Measurements from ENCODE around the gene FBXO7.
"Not testable (repeated sequence)": the region's sequence is repeated elsewhere in the genome, so short reads cannot be mapped to it uniquely, and the experiment has no call there.

FBXO7 gene

GRCh38 chr22:32474635-32475467 is at the start of gene FBXO7:
Gene FBXO7 (plus strand): TSS chr22:32474811. CDS start chr22:32475003, 192 bp downstream.
- DNase-seq = peak; percentile 76 to 79

GRCh38 chr22:32426881-32427280 is 47.7 kb upstream of the FBXO7 start:
- no peak for DNase-seq

DNA sequence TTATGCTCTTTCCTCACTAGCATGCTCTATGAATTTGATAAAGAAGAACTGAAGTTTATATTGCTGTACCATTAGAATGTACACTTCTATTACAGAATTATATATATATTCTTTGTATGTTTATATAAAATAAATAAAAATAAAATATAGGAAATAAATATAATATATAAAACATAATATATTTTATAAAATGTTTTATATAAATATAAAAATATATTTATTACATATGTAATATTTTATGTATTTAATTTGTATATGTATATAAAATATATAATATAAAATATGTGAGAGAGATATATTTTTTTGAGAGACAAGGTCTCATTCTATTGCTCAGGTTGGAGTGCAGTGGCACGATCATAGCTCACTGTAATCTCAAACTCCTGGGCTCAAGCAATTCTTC is 44.3 kb upstream of the FBXO7 start:
- DNase-seq = no peak

GRCh38 chr22:32444068-32444467 is 30.5 kb upstream of the FBXO7 start:
- DNase-seq = no peak

DNA sequence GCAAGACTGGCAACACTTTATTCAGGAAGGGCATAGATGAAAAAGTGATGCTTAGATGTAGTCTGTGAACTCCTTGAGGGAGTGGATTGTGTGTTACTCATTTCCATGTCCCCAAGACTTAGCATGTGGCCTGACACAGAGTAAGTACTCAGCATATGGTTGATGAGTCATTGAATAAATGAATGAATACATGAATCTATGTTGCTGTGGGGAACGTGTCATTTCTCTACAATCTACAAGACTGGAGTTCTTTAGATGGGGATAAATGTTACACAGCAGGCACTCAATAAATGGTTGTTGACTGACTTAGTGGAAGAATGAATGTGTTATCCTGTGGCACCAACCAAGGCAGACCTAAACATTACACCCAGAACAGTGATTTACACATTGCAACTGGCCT is 28.3 kb upstream of the FBXO7 start:
- DNase-seq = no peak

DNA sequence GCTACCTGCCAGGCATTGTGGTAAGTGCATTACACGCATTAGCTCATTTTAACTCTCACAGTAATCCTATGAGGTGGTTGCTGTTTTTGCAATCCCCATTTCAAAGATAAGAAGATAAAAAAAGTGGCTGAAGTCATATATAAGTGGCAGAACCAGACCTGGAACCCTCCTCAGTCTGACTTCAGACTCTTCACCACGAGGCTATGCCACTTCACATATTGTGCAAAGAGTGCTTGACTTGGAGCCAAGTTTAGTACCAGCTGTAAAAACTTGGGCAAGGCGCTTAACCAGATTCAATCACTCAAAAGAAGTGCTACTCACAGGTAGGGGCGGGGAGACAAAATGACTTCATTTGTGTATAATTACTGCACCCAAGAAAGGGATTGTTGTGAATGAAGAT is 25.6 kb upstream of the FBXO7 start:
- DNase-seq = no peak

GRCh38 chr22:32457031-32457430 is 17.6 kb upstream of the FBXO7 start:
- DNase-seq = no peak

DNA sequence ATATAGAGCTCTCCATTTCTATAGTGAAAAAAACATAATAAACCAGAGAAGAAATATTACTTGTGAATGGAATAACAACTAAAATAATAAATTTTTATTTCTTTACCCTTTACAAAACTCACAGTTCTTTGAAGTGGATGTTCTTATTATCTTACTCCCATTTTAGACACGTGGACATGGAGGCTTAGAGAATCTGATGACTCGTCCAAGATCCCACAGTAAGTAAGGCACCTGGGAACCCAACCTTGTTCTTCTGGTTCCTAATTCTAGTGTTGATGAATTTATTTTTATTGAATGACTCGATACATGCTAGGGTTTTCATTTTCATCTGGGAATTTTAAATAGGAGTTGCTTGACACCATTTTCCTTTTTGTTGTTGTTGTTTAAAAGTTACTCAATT is 12.2 kb upstream of the FBXO7 start:
- DNase-seq = no peak

GRCh38 chr22:32465661-32466060 is 8.9 kb upstream of the FBXO7 start:
- no peak for DNase-seq

DNA sequence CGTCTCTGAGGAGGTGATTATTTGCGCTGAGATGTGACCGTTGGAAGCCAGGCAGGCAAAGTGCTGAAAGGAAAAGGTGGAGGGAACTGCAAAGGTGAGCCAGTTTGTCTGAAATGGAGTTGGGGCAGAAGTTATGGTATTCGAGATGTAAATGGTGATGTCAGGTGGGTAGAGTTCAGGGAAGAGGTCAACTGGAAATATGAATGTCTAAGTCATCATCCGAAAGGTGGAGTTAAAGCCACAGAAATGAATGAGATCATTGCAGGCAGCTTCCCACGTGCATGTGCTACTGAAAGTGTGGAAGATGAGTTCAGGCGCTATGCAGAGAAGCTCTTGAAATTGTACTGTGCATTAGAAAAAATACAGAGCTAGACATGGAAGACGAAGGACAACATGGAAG is 8.1 kb upstream of the FBXO7 start:
- no peak for DNase-seq

GRCh38 chr22:32469799-32470212 is 4.8 kb upstream of the FBXO7 start:
- DNase-seq = no peak

DNA sequence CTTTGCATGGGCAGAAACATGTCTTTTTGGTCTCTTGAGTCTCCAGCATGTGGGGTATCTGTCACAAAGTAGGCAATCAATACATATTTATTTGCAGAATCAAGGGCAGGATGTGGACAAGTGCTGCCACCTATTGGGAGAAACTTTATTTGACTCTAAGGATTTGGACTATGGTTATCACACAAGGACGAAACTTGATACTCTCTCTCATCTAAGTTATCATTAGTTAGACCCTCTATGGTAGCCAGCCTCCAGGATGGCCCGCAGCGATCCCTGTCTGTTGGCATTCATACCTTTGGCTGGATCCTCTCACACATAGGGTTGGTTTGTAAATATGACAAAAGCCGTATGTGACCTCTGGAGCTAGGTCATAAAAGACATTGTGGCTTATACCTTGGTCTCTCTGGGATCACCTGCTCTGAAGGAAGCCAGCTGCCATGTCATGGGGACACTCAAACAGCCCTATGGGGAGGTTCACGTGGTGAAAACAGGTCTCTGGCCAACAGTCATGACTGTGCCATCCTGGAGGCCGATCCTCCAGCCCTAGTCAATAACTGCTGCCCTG is 1.1 kb upstream of the FBXO7 start:
- peak; percentile 14 to 17 for DNase-seq

- DNase-seq = no peak
Observed at GRCh38 chr22:32475468-32476010, 928 bp downstream of the FBXO7 start.

GRCh38 chr22:32476281-32477195 is 1.9 kb downstream of the FBXO7 start:
- DNase-seq = no peak

DNA sequence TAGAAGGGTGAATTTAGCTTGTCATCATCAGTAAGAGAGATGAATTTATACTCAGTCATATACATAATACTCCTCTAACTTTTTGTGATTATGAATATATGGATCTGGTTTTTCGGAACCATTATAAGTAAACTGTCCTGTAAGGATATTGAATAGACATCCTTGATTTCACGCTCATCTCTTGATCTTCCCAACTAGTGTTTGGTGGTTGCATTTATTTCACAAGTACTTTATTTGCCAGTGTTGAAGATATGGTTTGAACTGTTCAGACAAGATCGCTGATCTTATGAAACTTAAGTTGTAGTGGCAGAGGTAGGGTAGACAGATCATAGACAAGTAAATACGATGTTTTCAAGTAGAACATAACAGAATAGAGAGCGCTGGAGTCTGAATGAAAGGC is 3.0 kb downstream of the FBXO7 start:
- DNase-seq = no peak

GRCh38 chr22:32478552-32478951 is 3.9 kb downstream of the FBXO7 start:
- not testable (repeated sequence) for DNase-seq

- DNase-seq = no peak
Observed at GRCh38 chr22:32478994-32479393, 4.4 kb downstream of the FBXO7 start.

DNA sequence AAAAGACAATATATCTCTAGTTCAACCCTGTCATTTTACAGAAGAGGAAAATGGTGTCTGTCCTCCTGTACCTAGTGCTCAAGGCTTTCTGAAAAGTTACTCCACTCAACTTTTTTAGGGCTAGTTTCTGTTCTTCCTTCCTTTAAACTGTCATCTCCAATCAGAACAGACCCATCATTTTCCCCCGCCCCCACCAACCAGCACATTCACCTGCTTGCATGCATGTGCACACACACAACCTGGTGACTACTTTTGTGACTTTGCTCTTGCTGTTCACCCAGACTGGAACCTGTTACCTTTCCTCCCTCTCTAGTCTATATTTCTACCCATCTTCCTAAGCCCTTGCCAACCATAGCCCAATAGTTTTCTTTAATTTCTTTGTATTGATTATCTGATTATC is 5.6 kb downstream of the FBXO7 start:
- DNase-seq = peak; percentile 35 to 38

- no peak for DNase-seq
Observed at GRCh38 chr22:32482708-32483107, 8.1 kb downstream of the FBXO7 start.

DNA sequence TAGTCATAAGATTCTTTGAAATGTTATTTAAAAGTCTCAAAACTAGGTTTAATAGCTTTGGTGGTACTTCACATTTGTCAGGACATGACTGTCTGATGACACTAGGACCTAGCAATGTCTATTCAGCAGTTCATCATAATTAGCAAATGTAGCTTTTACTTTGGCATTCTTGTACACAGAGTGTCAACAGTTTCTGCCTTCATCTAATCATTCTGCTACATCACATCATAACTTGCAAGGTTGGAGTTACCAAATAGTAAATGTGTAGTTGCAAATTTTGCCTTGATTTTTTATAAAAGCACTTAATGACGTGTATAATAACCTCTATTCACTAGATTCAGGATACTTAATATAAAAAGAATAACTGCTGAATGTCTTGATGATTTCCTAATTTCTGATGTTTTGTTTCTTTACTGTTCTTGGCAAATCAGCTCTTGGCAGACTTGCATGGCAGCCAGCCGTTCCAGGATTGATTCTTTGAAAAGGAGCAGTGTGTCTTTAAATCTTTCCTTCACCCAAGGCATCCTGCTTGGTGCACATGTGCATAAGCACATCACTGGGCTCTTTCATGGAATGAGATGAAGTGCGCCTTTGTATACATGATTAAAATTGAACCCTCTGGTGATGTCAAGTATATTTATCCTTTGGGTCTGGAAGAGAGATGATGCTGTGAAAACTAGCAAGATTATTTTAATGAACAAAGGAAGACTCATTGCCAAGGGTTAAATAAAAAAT is 12.2 kb downstream of the FBXO7 start:
- no peak for DNase-seq

DNA sequence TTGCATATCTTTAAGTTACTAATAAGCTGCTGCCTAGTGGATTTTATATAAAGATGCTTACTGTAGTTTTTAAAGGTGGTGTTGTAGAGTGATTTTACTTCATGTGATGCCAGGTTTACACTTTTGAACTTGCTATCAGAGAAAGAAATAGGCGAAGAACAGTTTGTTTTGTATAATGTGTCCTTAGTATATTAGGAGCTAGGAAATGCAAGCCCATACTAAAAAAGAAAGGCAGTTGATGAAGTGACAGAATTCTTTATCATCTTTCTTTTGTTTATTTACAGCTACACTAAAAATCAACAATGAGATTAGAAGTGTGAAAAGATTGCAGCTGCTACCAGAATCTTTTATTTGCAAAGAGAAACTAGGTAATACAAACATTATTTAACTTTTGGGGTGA is 12.8 kb downstream of the FBXO7 start:
- DNase-seq = no peak

GRCh38 chr22:32489377-32489776 is 14.8 kb downstream of the FBXO7 start:
- no peak for DNase-seq

DNA sequence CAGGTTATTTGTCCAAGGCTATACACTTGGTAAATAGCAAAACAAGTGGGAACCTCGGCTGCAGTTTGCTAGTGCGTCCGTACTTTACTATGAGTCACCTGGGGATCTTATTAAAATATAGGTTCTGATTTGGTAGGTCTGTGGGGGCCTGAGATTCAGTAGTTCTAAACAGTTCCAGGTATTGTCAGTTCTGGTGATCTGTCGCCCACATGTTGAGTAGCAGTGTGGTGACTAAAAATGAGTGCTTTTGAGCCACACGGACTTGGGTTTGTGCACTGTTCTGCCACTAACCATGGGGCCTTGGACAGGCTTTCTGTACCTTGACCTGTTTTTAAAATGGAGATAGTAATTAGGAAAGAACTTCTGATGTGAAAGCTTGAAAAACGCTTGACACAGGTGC is 15.7 kb downstream of the FBXO7 start:
- no peak for DNase-seq

Measured in activated CD4-positive, alpha-beta T cell treated with anti-CD3 and anti-CD28 coated beads, Interleukin-2, amount 50 U/mL, for 4 hours (primary cell).